ENCODE measurements around the gene GYS1. TPM values are rescaled to one million over a fixed set of nuclear protein-coding genes. Genes with fewer than 3 reads are reported as not detected.
A peak's percentile ranks its signal among the peaks of the same experiment; 100 is the strongest.
"Not testable (repeated sequence)": the region's sequence is repeated elsewhere in the genome, so short reads cannot be mapped to it uniquely, and the experiment has no call there.

The GYS1 gene
- total RNA-seq, 1 donor from 2014 or later, result 62.1 TPM

GRCh38 chr19:49020931-49021895 lies 28.1 kb upstream of the GYS1 start:
- Mint-ChIP-seq H3K27ac (no peak overlapping the region), H3K27me3 (peaks cover 44% of the 10 kb centered on the region), H3K4me1 (ENCODE audit: unreplicated experiment) (peaks cover 13% of the 10 kb centered on the region), H3K4me3 (peak overlapping the region; percentile 12), H3K9me3 (no peaks in the 10 kb centered on the region), H3K36me3 (no peaks in the 10 kb centered on the region)
- no peak for DNase-seq (ENCODE audit: extremely low spot score, unreplicated experiment)
- no peak for TF ChIP-seq CTCF (conservative IDR thresholded peaks at IDR 0.05)

- Mint-ChIP-seq H3K27me3 (peaks cover 44% of the 10 kb centered on the region), H3K36me3 (peaks cover 6% of the 10 kb centered on the region), H3K4me1 (ENCODE audit: unreplicated experiment) (peaks cover 13% of the 10 kb centered on the region), H3K27ac (no peak overlapping the region), H3K4me3 (no peak overlapping the region), H3K9me3 (no peaks in the 10 kb centered on the region)
- TF ChIP-seq CTCF (conservative IDR thresholded peaks at IDR 0.05), result no peak
- DNase-seq (ENCODE audit: extremely low spot score, unreplicated experiment), result no peak
Observed at GRCh38 chr19:49020342-49020741, 27.2 kb upstream of the GYS1 start.

GRCh38 chr19:49019242-49019932 lies 26.3 kb upstream of the GYS1 start:
- peak; percentile 61 for TF ChIP-seq CTCF (conservative IDR thresholded peaks at IDR 0.05)
- peaks cover 41% of the 10 kb centered on the region for H3K27me3 Mint-ChIP-seq
- peaks cover 13% of the 10 kb centered on the region for H3K4me1 Mint-ChIP-seq (ENCODE audit: unreplicated experiment)
- H3K4me3 Mint-ChIP-seq, result peak overlapping the region; percentile 71
- peaks cover 6% of the 10 kb centered on the region for H3K36me3 Mint-ChIP-seq
- peak overlapping the region; percentile 34 for H3K27ac Mint-ChIP-seq
- no peaks in the 10 kb centered on the region for H3K9me3 Mint-ChIP-seq
- DNase-seq (ENCODE audit: extremely low spot score, unreplicated experiment), result no peak

GRCh38 chr19:49018388-49019241 lies 25.5 kb upstream of the GYS1 start:
- Mint-ChIP-seq H3K27me3 (peaks cover 41% of the 10 kb centered on the region), H3K36me3 (peaks cover 11% of the 10 kb centered on the region), H3K4me3 (peak overlapping the region; percentile 71), H3K4me1 (ENCODE audit: unreplicated experiment) (peaks cover 13% of the 10 kb centered on the region), H3K27ac (peak overlapping the region; percentile 34)
- not testable (repeated sequence) for H3K9me3 Mint-ChIP-seq; DNase-seq (ENCODE audit: extremely low spot score, unreplicated experiment)

- Mint-ChIP-seq H3K4me3 (peak overlapping the region; percentile 47), H3K36me3 (peaks cover 11% of the 10 kb centered on the region), H3K27me3 (peaks cover 41% of the 10 kb centered on the region), H3K4me1 (ENCODE audit: unreplicated experiment) (peaks cover 13% of the 10 kb centered on the region), H3K9me3 (no peaks in the 10 kb centered on the region), H3K27ac (no peak overlapping the region)
- peak; percentile 71 for TF ChIP-seq CTCF (conservative IDR thresholded peaks at IDR 0.05)
- no peak for DNase-seq (ENCODE audit: extremely low spot score, unreplicated experiment)
Observed at GRCh38 chr19:49017666-49018351, 24.7 kb upstream of the GYS1 start.

All from type B pancreatic cell (in vitro differentiated cells).